ENCODE results near the gene SMCP. TPM values are rescaled to one million over a fixed set of nuclear protein-coding genes. Genes with fewer than 3 reads are reported as not detected.

SMCP gene
- total RNA-seq, 2 experiments from 2014 or later: not detected

GRCh38 chr1:152926091-152926490 lies 48.0 kb downstream of the SMCP start:
- DNase-seq: no peak
- POLR2A ChIA-PET: no interaction called here
- Mint-ChIP-seq H3K4me3 (no peak overlapping the region), H3K36me3 (no peaks in the 10 kb centered on the region), H3K27ac (no peak overlapping the region), H3K9me3 (no peaks in the 10 kb centered on the region), H3K4me1 (ENCODE audit: low read depth) (no peaks in the 10 kb centered on the region), H3K27me3 (peaks cover 20% of the 10 kb centered on the region)
- intact Hi-C loops (cut with micrococcal nuclease): loop anchor here (2.0 kb wide), 1 partner anchor 55 kb away; no protein-coding TSS in a partner anchor
- CTCF ChIA-PET: interaction anchor here (1.8 kb wide), 2 partner anchors 48 to 55 kb away, joined by 6 to 7 read pairs; partner anchors contain the start of gene SMCP

- peaks cover 13% of the 10 kb centered on the region for H3K27me3 Mint-ChIP-seq
- H3K4me1 Mint-ChIP-seq (ENCODE audit: low read depth): no peaks in the 10 kb centered on the region
- ChIA-PET CTCF (no interaction called here), POLR2A (no interaction called here)
- no peaks in the 10 kb centered on the region for H3K36me3 Mint-ChIP-seq
- H3K9me3 Mint-ChIP-seq: no peaks in the 10 kb centered on the region
- H3K27ac Mint-ChIP-seq: no peak overlapping the region
- intact Hi-C loops (cut with micrococcal nuclease): no loop called here
- H3K4me3 Mint-ChIP-seq: no peak overlapping the region
- DNase-seq: no peak
Observed at GRCh38 chr1:152928671-152929070, 50.5 kb downstream of the SMCP start.

GRCh38 chr1:152932170-152932811 lies 54.2 kb downstream of the SMCP start:
- CTCF ChIA-PET: no interaction called here
- Mint-ChIP-seq H3K4me3 (no peak overlapping the region), H3K27me3 (peaks cover 12% of the 10 kb centered on the region), H3K27ac (no peak overlapping the region), H3K4me1 (ENCODE audit: low read depth) (no peaks in the 10 kb centered on the region), H3K36me3 (no peaks in the 10 kb centered on the region), H3K9me3 (no peaks in the 10 kb centered on the region)
- POLR2A ChIA-PET: no interaction called here
- DNase-seq: no peak
- intact Hi-C loops (cut with micrococcal nuclease): no loop called here

GRCh38 chr1:152933196-152933595 lies 55.1 kb downstream of the SMCP start:
- H3K4me3 Mint-ChIP-seq: no peak overlapping the region
- H3K9me3 Mint-ChIP-seq: no peaks in the 10 kb centered on the region
- POLR2A ChIA-PET: no interaction called here
- no peaks in the 10 kb centered on the region for H3K36me3 Mint-ChIP-seq
- CTCF ChIA-PET: no interaction called here
- intact Hi-C loops (cut with micrococcal nuclease): no loop called here
- H3K27ac Mint-ChIP-seq: no peak overlapping the region
- no peak for DNase-seq
- H3K27me3 Mint-ChIP-seq: peaks cover 12% of the 10 kb centered on the region
- H3K4me1 Mint-ChIP-seq (ENCODE audit: low read depth): no peaks in the 10 kb centered on the region

Other genes with a start within 250 kb of the SMCP start
- not detected for gene LCE2D, start 214.9 kb upstream of the SMCP start, total RNA-seq
- not detected for gene LCE2C, start 203.0 kb upstream of the SMCP start, total RNA-seq
- gene LCE2B, start 192.2 kb upstream of the SMCP start, total RNA-seq: not detected
- not detected for gene LCE2A, start 180.0 kb upstream of the SMCP start, total RNA-seq
- not detected for gene LCE4A, start 170.2 kb upstream of the SMCP start, total RNA-seq
- not detected for gene KPRP, start 120.3 kb upstream of the SMCP start, total RNA-seq
- not detected for gene LCE1F, start 103.2 kb upstream of the SMCP start, total RNA-seq
- gene LCE1E, start 92.1 kb upstream of the SMCP start, total RNA-seq: not detected
- gene LCE1D, start 81.6 kb upstream of the SMCP start, total RNA-seq: not detected
- gene LCE1C, start 71.7 kb upstream of the SMCP start, total RNA-seq: not detected
- not detected for gene LCE1B, start 66.4 kb upstream of the SMCP start, total RNA-seq
- not detected for gene LCE1A, start 50.8 kb upstream of the SMCP start, total RNA-seq
- not detected for gene LCE6A, start 35.5 kb upstream of the SMCP start, total RNA-seq
- gene LCE7A, start 18.3 kb upstream of the SMCP start, total RNA-seq: not detected
- gene IVL, start 30.2 kb downstream of the SMCP start, total RNA-seq: not detected
- not detected for gene SPRR5, start 68.9 kb downstream of the SMCP start, total RNA-seq
- not detected for gene SPRR4, start 92.3 kb downstream of the SMCP start, total RNA-seq
- not detected for gene SPRR1A, start 105.8 kb downstream of the SMCP start, total RNA-seq
- gene SPRR3, start 123.4 kb downstream of the SMCP start, total RNA-seq: not detected
- gene SPRR1B, start 152.9 kb downstream of the SMCP start, total RNA-seq: not detected
- not detected for gene SPRR2D, start 162.8 kb downstream of the SMCP start, total RNA-seq
- gene SPRR2A, start 179.2 kb downstream of the SMCP start, total RNA-seq: not detected
- gene SPRR2B, start 193.3 kb downstream of the SMCP start, total RNA-seq: not detected
- not detected for gene SPRR2E, start 216.2 kb downstream of the SMCP start, total RNA-seq
- gene SPRR2F, start 235.2 kb downstream of the SMCP start, total RNA-seq: not detected

Data from activated CD4-positive, alpha-beta memory T cell treated with anti-CD3 and anti-CD28 coated beads for 36 hours (primary cell).